ENCODE measurements around the gene LPCAT3.

Gene LPCAT3

GRCh38 chr12:7009512-7009911 lies 8.8 kb downstream of the LPCAT3 start:
- no peak for TF ChIP-seq CTCF (conservative IDR thresholded peaks at IDR 0.05; ENCODE audit: control insufficient read depth, insufficient read depth, low read depth, low read length)
- H3K4me3 ChIP-seq (ENCODE audit: control insufficient read depth, low read depth, low read length), result no peak overlapping the region
- DNase-seq (ENCODE audit: low read depth), result no peak

- no peak for DNase-seq (ENCODE audit: low read depth)
- H3K4me3 ChIP-seq (ENCODE audit: control insufficient read depth, low read depth, low read length), result no peak overlapping the region
- no peak for TF ChIP-seq CTCF (conservative IDR thresholded peaks at IDR 0.05; ENCODE audit: control insufficient read depth, insufficient read depth, low read depth, low read length)
Measured at GRCh38 chr12:7008864-7009263, 9.4 kb downstream of the LPCAT3 start.

- DNase-seq (ENCODE audit: low read depth), result no peak
- no peak overlapping the region for H3K4me3 ChIP-seq (ENCODE audit: control insufficient read depth, low read depth, low read length)
- no peak for TF ChIP-seq CTCF (conservative IDR thresholded peaks at IDR 0.05; ENCODE audit: control insufficient read depth, insufficient read depth, low read depth, low read length)
Measured at GRCh38 chr12:7006639-7007038, 11.6 kb downstream of the LPCAT3 start.

GRCh38 chr12:7005311-7005710 lies 13.0 kb downstream of the LPCAT3 start:
- no peak for TF ChIP-seq CTCF (conservative IDR thresholded peaks at IDR 0.05; ENCODE audit: control insufficient read depth, insufficient read depth, low read depth, low read length)
- DNase-seq (ENCODE audit: low read depth), result no peak

GRCh38 chr12:7004840-7005239 lies 13.4 kb downstream of the LPCAT3 start:
- H3K4me3 ChIP-seq (ENCODE audit: control insufficient read depth, low read depth, low read length), result no peak overlapping the region
- no peak for TF ChIP-seq CTCF (conservative IDR thresholded peaks at IDR 0.05; ENCODE audit: control insufficient read depth, insufficient read depth, low read depth, low read length)
- no peak for DNase-seq (ENCODE audit: low read depth)

More at GRCh38 chr12:7005311-7005710, 13.0 kb downstream of the LPCAT3 start:
- H3K4me3 ChIP-seq (ENCODE audit: control insufficient read depth, low read depth, low read length), result no peak overlapping the region

GRCh38 chr12:7004287-7004803 lies 13.9 kb downstream of the LPCAT3 start:
- no peak overlapping the region for H3K4me3 ChIP-seq (ENCODE audit: control insufficient read depth, low read depth, low read length)
- DNase-seq (ENCODE audit: low read depth), result no peak
- no peak for TF ChIP-seq CTCF (conservative IDR thresholded peaks at IDR 0.05; ENCODE audit: control insufficient read depth, insufficient read depth, low read depth, low read length)
